Fibroblast of pulmonary artery (primary cell): ENCODE measurements around the gene MAP1A.

Source experiments
- DNase-seq: peaks from one replicate; pipeline ENCODE4 v3.0.0-alpha.2; 2010; ENCODE audit warnings: low read depth
- H3K4me3 ChIP-seq: replicated peaks from 2 replicates; pipeline ENCODE4 v1.5.1; 2011; ENCODE audit warnings: low read depth, mild to moderate bottlenecking, control low read depth, low read length, moderate library complexity
- CTCF ChIP-seq: IDR thresholded peaks from 2 replicates; pipeline ENCODE4 v1.5.1; 2011; ENCODE audit warnings: mild to moderate bottlenecking, control low read depth, low read length, inconsistent platforms; ENCODE audit errors: missing control alignments

Gene MAP1A

GRCh38 chr15:43524254-43524845, 6.9 kb downstream of the MAP1A start:
- H3K4me3 ChIP-seq: no peak overlapping the region
- TF ChIP-seq CTCF: no peak
- no peak for DNase-seq

DNA sequence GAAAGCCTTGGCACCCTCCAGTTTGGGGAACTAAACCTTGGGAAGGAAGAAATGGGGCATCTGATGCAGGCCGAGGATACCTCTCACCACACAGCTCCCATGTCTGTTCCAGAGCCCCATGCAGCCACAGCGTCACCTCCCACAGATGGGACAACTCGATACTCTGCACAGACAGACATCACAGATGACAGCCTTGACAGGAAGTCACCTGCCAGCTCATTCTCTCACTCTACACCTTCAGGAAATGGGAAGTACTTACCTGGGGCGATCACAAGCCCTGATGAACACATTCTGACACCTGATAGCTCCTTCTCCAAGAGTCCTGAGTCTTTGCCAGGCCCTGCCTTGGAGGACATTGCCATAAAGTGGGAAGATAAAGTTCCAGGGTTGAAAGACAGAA, 7.7 kb downstream of the MAP1A start:
- no peak for DNase-seq
- no peak for TF ChIP-seq CTCF
- H3K4me3 ChIP-seq: no peak overlapping the region

- H3K4me3 ChIP-seq: no peak overlapping the region
- TF ChIP-seq CTCF: no peak
- no peak for DNase-seq
Measured at GRCh38 chr15:43526261-43526930, 9.0 kb downstream of the MAP1A start.

GRCh38 chr15:43527016-43527801, 9.8 kb downstream of the MAP1A start:
- TF ChIP-seq CTCF: no peak
- H3K4me3 ChIP-seq: no peak overlapping the region
- no peak for DNase-seq

DNA sequence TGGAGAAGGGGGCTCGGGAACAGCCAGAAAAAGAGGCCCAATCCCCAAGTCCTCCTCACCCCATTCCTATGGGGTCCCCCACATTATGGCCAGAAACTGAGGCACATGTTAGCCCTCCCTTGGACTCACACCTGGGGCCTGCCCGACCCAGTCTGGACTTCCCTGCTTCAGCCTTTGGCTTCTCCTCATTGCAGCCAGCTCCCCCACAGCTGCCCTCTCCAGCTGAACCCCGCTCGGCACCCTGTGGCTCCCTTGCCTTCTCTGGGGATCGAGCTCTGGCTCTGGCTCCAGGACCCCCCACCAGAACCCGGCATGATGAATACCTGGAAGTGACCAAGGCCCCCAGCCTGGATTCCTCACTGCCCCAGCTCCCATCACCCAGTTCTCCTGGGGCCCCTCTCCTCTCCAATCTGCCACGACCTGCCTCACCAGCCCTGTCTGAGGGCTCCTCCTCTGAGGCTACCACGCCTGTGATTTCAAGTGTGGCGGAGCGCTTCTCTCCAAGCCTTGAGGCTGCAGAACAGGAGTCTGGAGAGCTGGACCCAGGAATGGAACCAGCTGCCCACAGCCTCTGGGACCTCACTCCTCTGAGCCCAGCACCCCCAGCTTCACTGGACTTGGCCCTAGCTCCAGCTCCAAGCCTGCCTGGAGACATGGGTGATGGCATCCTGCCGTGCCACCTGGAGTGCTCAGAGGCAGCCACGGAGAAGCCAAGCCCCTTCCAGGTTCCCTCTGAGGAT, 10.6 kb downstream of the MAP1A start:
- no peak overlapping the region for H3K4me3 ChIP-seq
- no peak for DNase-seq

More for the DNA sequence above, 10.6 kb downstream of the MAP1A start:
- TF ChIP-seq CTCF: no peak
